Testis (tissue), 3 donors: ENCODE data around the gene VPS35L. TPM values are rescaled to one million over a fixed set of nuclear protein-coding genes. Genes with fewer than 3 reads are reported as not detected.

Experiments
- DNase-seq: peaks from one replicate; pipeline ENCODE4 v3.0.0-alpha.2; 2019
- H3K27ac ChIP-seq, 2 donors: fragments of 200-600 bp; sonication (generic); one replicate each; pipeline ENCODE4 v1.5.1; 2019
- H3K27me3 ChIP-seq: fragments of 200-600 bp; sonication (generic); one replicate; pipeline ENCODE4 v1.5.1; 2019
- H3K36me3 ChIP-seq: fragments of 200-600 bp; sonication (generic); one replicate; pipeline ENCODE4 v1.5.1; 2017; ENCODE audit warnings: low read depth; ENCODE audit errors: missing control alignments
- H3K4me1 ChIP-seq: fragments of 200-600 bp; sonication (generic); one replicate; pipeline ENCODE4 v1.5.1; 2019
- H3K4me3 ChIP-seq, 2 donors: fragments of 200-600 bp; sonication (generic); one replicate each; pipeline ENCODE4 v1.5.1; 2017 to 2019
- H3K9me3 ChIP-seq: fragments of 200-600 bp; sonication (generic); one replicate; pipeline ENCODE4 v1.5.1; 2017
- CTCF ChIP-seq, 3 experiments: fragments of 450-650 bp in 2 of 3; fragments of 200-600 bp in 1 of 3; sonication (generic) in 1 of 3; IDR thresholded peaks; one replicate each; pipeline ENCODE4 v1.5.1; 2016 to 2019; ENCODE audit warnings: antibody characterized with exemption in 3 of 3, mild to moderate bottlenecking in 2 of 3, moderate library complexity in 1 of 3
- POLR2A ChIP-seq: fragments of 450-650 bp; IDR thresholded peaks from one replicate; pipeline ENCODE4 v1.6.1; 2017; ENCODE audit warnings: antibody characterized with exemption, mild to moderate bottlenecking, moderate library complexity
- WGBS, 2 donors: methylation state at CpG; one replicate each; pipeline ENCODE4 v1.1.5; 2018; 5-methylcytosine and 5-hydroxymethylcytosine counted together
- intact Hi-C: fragments of 100-400 bp; cut with DNase I; formaldehyde crosslinking; loops from one replicate; pipeline ENCODE4 v1.15.1; 2023; ENCODE audit warnings: low total_unique reads
- polyA plus RNA-seq: library from polyadenylated mRNA; stranded (reverse); fragments of 350-450 nt; fragmentation: Illumina TruSeq; extraction: RNeasy Lipid Tissue Mini Kit (QIAGEN cat#74804); gene quantifications from one replicate; pipeline ENCODE4 v1.2.3, GENCODE V29; 2014; ENCODE audit warnings: low read depth, low replicate concordance; ENCODE audit not compliant: insufficient read depth
- total RNA-seq, 2 donors: library from RNA; depleted of rRNA; stranded (reverse); fragments of >200 nt; gene quantifications; one replicate each; pipeline ENCODE4 v1.2.3, GENCODE V29; 2016

VPS35L gene
- total and polyA plus RNA-seq, 3 donors from 2014 or later, result 76.1 to 88.9 (median 80.5) TPM

- Histone ChIP-seq H3K36me3 (no peaks in the 10 kb centered on the region), H3K27ac (no peak overlapping the region), H3K4me3 (no peak overlapping the region), H3K4me1 (peaks cover 3% of the 10 kb centered on the region), H3K9me3 (no peaks in the 10 kb centered on the region), H3K27me3 (no peaks in the 10 kb centered on the region)
- TF ChIP-seq POLR2A (no peak), CTCF (IDR thresholded peaks at IDR 0.05) (no peak)
- intact Hi-C loops, result no loop called here
- WGBS, 2 donors, result 56 to 64% methylated on average over 2 of the region's 2 CpGs
- DNase-seq, result no peak
Observed at GRCh38 chr16:19748389-19749168, 193.1 kb downstream of the VPS35L start.

GRCh38 chr16:19749571-19750080 is 194.1 kb downstream of the VPS35L start:
- H3K27ac ChIP-seq, result no peak overlapping the region
- no peak for DNase-seq
- TF ChIP-seq POLR2A (no peak), CTCF (IDR thresholded peaks at IDR 0.05) (no peak)
- 81 to 82% methylated on average over 4 of the region's 4 CpGs for WGBS, 2 donors
- intact Hi-C loops, result no loop called here
- no peak overlapping the region for H3K4me3 ChIP-seq
- H3K27me3 ChIP-seq, result no peaks in the 10 kb centered on the region
- H3K4me1 ChIP-seq, result peaks cover 3% of the 10 kb centered on the region
- H3K9me3 ChIP-seq, result no peaks in the 10 kb centered on the region
- H3K36me3 ChIP-seq, result no peaks in the 10 kb centered on the region

Other genes starting within 250 kb of the VPS35L start
- 1 to 10 TPM; 4.5 to 7.1 TPM for gene TMC5, start 137.8 kb upstream of the VPS35L start, total RNA-seq
- 27.7 TPM for gene TMC5, start 137.8 kb upstream of the VPS35L start, polyA plus RNA-seq
- 10 to 100 TPM; 42.4 to 44.1 TPM for gene GDE1, start 33.6 kb upstream of the VPS35L start, total RNA-seq
- 54.6 TPM for gene GDE1, start 33.6 kb upstream of the VPS35L start, polyA plus RNA-seq
- gene CCP110, start 31.8 kb upstream of the VPS35L start, total RNA-seq, result 10 to 100 TPM; 31.0 to 54.2 TPM
- 55.7 TPM for gene CCP110, start 31.8 kb upstream of the VPS35L start, polyA plus RNA-seq
- 10 to 100 TPM; 25.3 to 26.8 TPM for gene KNOP1, start 162.5 kb downstream of the VPS35L start, total RNA-seq
- 22.4 TPM for gene KNOP1, start 162.5 kb downstream of the VPS35L start, polyA plus RNA-seq
- gene IQCK, start 162.6 kb downstream of the VPS35L start, total RNA-seq, result 10 to 100 TPM; 77.8 to 91.3 TPM
- gene IQCK, start 162.6 kb downstream of the VPS35L start, polyA plus RNA-seq, result 102 TPM